HepG2 (cell line): Measurements from ENCODE around the gene CIAO3. TPM values are rescaled to one million over a fixed set of nuclear protein-coding genes. Genes with fewer than 3 reads are reported as not detected.
A peak's percentile ranks its signal among the peaks of the same experiment; 100 is the strongest.

ENCODE experiments used
- ATM ChIP-seq: fragments of 450-650 bp; IDR thresholded peaks from 2 replicates; pipeline ENCODE4 v1.7.1; 2017; ENCODE audit warnings: mild to moderate bottlenecking, borderline replicate concordance
- ESRRA ChIP-seq: sonication (generic); formaldehyde crosslinking; IDR thresholded peaks from 2 replicates; pipeline ENCODE4 v1.5.1; 2020; ENCODE audit warnings: mild to moderate bottlenecking, low read depth, missing genetic modification reagents
- GATAD1 ChIP-seq: IDR thresholded peaks from 2 replicates; pipeline ENCODE4 v1.6.1; 2016; ENCODE audit warnings: missing genetic modification reagents, missing compliant biosample characterization
- JARID2 ChIP-seq: sonication (generic); formaldehyde crosslinking; IDR thresholded peaks from 2 replicates; pipeline ENCODE4 v1.8.1; 2023; ENCODE audit warnings: missing genetic modification reagents, inconsistent platforms; ENCODE audit not compliant: insufficient replicate concordance
- NAIF1 ChIP-seq: sonication (generic); formaldehyde crosslinking; IDR thresholded peaks from 2 replicates; pipeline ENCODE4 v1.5.0; 2020; ENCODE audit warnings: mild to moderate bottlenecking, missing genetic modification reagents, borderline replicate concordance
- NFE2L1 ChIP-seq: sonication (generic); formaldehyde crosslinking; IDR thresholded peaks from 2 replicates; pipeline ENCODE4 v1.4.0; 2020; ENCODE audit warnings: missing genetic modification reagents, mild to moderate bottlenecking, borderline replicate concordance
- PPARG ChIP-seq: conservative IDR thresholded peaks from 2 replicates; pipeline ENCODE4 v1.6.1; 2016; ENCODE audit warnings: missing biosample characterization, missing genetic modification reagents
- PTBP1 ChIP-seq: fragments of 200-400 bp; formaldehyde crosslinking; IDR thresholded peaks from 2 replicates; pipeline ENCODE4 v1.6.1; 2018; ENCODE audit warnings: low read length, low read depth; ENCODE audit not compliant: poor library complexity, severe bottlenecking
- SATB2 ChIP-seq: sonication (generic); formaldehyde crosslinking; IDR thresholded peaks from 2 replicates; pipeline ENCODE4 v1.5.0; 2020; ENCODE audit warnings: missing genetic modification reagents
- SIN3A ChIP-seq: IDR thresholded peaks from 2 replicates; pipeline ENCODE4 v1.6.1; 2011; ENCODE audit warnings: low read depth, mild to moderate bottlenecking, control low read depth, low read length, borderline replicate concordance
- SMAD1 ChIP-seq: sonication (generic); formaldehyde crosslinking; IDR thresholded peaks from 2 replicates; pipeline ENCODE4 v1.4.0; 2020; ENCODE audit warnings: missing genetic modification reagents, low read depth, mild to moderate bottlenecking, borderline replicate concordance
- ZNF781 ChIP-seq: sonication (generic); formaldehyde crosslinking; IDR thresholded peaks from 2 replicates; pipeline ENCODE4 v1.5.1; 2020; ENCODE audit warnings: borderline replicate concordance, mild to moderate bottlenecking, missing genetic modification reagents; ENCODE audit errors: not compliant biosample characterization
- ZSCAN31 ChIP-seq: sonication (generic); formaldehyde crosslinking; IDR thresholded peaks from 2 replicates; pipeline ENCODE4 v1.5.0; 2020; ENCODE audit warnings: low read depth, mild to moderate bottlenecking, missing genetic modification reagents
- polyA plus RNA-seq, 8 experiments: library from polyadenylated mRNA; depleted of rRNA in 3 of 8; stranded (reverse) in 7 of 8; unstranded in 1 of 8; fragments of >200 nt; fragmentation: Illumina TruSeq in 4 of 8; extraction: Trizol in 4 of 8; gene quantifications; 2 replicates each; pipeline versions ENCODE4 v1.2.1 to v1.2.3, GENCODE V29; 2011 to 2016; ENCODE audit warnings: low read depth in 4 of 8, missing spikeins in 1 of 8, mixed read lengths in 1 of 8; ENCODE audit not compliant: insufficient read depth in 1 of 8
- total RNA-seq, 5 experiments: library from RNA; depleted of rRNA; stranded (reverse); fragments of >200 nt; fragmentation: Illumina TruSeq; extraction: Trizol; gene quantifications; 2 replicates each; pipeline ENCODE4 v1.2.3, GENCODE V29; 2016; ENCODE audit warnings: low read depth in 1 of 5
- TF ChIP-seq, protein P1 (sequence below): IDR thresholded peaks from 2 replicates; pipeline ENCODE4 v1.6.1; 2016; ENCODE audit warnings: low read depth
- TF ChIP-seq, protein P2 (sequence below), 2 experiments: IDR thresholded peaks; 2 replicates each; pipeline ENCODE4 v1.6.1; 2011 to 2012; ENCODE audit warnings: low read length in 2 of 2, borderline replicate concordance in 1 of 2, low read depth in 1 of 2, mild to moderate bottlenecking in 1 of 2, moderate library complexity in 1 of 2
- TF ChIP-seq, protein P3 (sequence below): sonication (generic); formaldehyde crosslinking; IDR thresholded peaks from 2 replicates; pipeline ENCODE4 v1.4.0; 2020; ENCODE audit warnings: mild to moderate bottlenecking, missing genetic modification reagents
- TF ChIP-seq, protein P4 (sequence below): sonication (generic); formaldehyde crosslinking; IDR thresholded peaks from 2 replicates; pipeline ENCODE4 v1.5.1; 2020; ENCODE audit warnings: mild to moderate bottlenecking, missing genetic modification reagents, borderline replicate concordance

Gene CIAO3
- total and polyA plus RNA-seq, 2 of the 13 experiments (the other 11 are each of a cell fraction or from before 2014, with no cell fraction given) = 21.7 to 25.0 TPM

DNA sequence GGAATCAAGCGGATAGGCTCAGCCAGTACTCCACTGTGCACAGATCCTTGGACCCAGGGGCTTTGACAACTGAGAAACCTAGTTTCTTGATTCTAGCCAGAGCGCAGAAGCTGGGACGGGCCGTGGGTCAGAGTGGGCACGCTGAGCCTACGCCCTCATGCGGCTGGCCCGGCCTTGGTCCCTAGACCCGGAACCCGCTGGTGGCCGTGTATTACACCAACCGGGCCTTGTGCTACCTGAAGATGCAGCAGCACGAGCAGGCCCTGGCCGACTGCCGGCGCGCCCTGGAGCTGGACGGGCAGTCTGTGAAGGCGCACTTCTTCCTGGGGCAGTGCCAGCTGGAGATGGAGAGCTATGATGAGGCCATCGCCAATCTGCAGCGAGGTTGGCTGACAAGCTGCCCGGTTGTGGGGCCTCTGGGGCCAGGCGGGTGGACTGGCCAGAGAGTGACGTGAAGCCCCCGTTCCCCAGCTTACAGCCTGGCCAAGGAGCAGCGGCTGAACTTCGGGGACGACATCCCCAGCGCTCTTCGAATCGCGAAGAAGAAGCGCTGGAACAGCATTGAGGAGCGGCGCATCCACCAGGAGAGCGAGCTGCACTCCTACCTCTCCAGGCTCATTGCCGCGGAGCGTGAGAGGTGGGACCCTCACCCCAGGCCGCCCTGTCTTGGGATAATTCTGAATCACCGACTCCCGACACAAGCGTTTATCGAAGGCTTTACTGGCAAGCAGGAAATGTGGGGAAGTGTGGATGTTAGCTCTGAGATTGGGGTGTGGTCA lies 59.6 kb downstream of the CIAO3 start (continued):
- TF ChIP-seq ZSCAN31 (no peak), GATAD1 (CRISPR knock-in tag) (peak; percentile 45; the same call in 1 of the 2 replicates), SMAD1 (peak; percentile 55; the same call in 1 of the 2 replicates), NAIF1 (no peak), JARID2 (CRISPR knock-in tag) (no peak), ATM (no peak), PTBP1 (peak; percentile 28), SIN3A (peak; percentile 35; the same call in 1 of the 2 replicates), NFE2L1 (peak; percentile 80), PPARG (CRISPR knock-in tag) (no peak), ZNF781 (no peak), ESRRA (no peak), SATB2 (CRISPR knock-in tag) (no peak)
- TF ChIP-seq, protein P1, sequence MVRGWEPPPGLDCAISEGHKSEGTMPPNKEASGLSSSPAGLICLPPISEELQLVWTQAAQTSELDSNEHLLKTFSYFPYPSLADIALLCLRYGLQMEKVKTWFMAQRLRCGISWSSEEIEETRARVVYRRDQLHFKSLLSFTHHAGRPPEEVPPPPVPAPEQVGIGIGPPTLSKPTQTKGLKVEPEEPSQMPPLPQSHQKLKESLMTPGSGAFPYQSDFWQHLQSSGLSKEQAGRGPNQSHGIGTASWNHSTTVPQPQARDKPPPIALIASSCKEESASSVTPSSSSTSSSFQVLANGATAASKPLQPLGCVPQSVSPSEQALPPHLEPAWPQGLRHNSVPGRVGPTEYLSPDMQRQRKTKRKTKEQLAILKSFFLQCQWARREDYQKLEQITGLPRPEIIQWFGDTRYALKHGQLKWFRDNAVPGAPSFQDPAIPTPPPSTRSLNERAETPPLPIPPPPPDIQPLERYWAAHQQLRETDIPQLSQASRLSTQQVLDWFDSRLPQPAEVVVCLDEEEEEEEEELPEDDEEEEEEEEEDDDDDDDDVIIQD (CRISPR knock-in tag) = no peak
- TF ChIP-seq, protein P2, sequence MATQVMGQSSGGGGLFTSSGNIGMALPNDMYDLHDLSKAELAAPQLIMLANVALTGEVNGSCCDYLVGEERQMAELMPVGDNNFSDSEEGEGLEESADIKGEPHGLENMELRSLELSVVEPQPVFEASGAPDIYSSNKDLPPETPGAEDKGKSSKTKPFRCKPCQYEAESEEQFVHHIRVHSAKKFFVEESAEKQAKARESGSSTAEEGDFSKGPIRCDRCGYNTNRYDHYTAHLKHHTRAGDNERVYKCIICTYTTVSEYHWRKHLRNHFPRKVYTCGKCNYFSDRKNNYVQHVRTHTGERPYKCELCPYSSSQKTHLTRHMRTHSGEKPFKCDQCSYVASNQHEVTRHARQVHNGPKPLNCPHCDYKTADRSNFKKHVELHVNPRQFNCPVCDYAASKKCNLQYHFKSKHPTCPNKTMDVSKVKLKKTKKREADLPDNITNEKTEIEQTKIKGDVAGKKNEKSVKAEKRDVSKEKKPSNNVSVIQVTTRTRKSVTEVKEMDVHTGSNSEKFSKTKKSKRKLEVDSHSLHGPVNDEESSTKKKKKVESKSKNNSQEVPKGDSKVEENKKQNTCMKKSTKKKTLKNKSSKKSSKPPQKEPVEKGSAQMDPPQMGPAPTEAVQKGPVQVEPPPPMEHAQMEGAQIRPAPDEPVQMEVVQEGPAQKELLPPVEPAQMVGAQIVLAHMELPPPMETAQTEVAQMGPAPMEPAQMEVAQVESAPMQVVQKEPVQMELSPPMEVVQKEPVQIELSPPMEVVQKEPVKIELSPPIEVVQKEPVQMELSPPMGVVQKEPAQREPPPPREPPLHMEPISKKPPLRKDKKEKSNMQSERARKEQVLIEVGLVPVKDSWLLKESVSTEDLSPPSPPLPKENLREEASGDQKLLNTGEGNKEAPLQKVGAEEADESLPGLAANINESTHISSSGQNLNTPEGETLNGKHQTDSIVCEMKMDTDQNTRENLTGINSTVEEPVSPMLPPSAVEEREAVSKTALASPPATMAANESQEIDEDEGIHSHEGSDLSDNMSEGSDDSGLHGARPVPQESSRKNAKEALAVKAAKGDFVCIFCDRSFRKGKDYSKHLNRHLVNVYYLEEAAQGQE (IDR thresholded peaks at IDR 0.05; ENCODE audit: borderline replicate concordance in 1 of 2, low read depth in 1 of 2, low read length in 2 of 2) = no peak
- TF ChIP-seq, protein P3, sequence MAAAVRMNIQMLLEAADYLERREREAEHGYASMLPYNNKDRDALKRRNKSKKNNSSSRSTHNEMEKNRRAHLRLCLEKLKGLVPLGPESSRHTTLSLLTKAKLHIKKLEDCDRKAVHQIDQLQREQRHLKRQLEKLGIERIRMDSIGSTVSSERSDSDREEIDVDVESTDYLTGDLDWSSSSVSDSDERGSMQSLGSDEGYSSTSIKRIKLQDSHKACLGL = 0 out of 2 replicates have a peak, but pooled peaks have one; percentile 60
- TF ChIP-seq, protein P4, sequence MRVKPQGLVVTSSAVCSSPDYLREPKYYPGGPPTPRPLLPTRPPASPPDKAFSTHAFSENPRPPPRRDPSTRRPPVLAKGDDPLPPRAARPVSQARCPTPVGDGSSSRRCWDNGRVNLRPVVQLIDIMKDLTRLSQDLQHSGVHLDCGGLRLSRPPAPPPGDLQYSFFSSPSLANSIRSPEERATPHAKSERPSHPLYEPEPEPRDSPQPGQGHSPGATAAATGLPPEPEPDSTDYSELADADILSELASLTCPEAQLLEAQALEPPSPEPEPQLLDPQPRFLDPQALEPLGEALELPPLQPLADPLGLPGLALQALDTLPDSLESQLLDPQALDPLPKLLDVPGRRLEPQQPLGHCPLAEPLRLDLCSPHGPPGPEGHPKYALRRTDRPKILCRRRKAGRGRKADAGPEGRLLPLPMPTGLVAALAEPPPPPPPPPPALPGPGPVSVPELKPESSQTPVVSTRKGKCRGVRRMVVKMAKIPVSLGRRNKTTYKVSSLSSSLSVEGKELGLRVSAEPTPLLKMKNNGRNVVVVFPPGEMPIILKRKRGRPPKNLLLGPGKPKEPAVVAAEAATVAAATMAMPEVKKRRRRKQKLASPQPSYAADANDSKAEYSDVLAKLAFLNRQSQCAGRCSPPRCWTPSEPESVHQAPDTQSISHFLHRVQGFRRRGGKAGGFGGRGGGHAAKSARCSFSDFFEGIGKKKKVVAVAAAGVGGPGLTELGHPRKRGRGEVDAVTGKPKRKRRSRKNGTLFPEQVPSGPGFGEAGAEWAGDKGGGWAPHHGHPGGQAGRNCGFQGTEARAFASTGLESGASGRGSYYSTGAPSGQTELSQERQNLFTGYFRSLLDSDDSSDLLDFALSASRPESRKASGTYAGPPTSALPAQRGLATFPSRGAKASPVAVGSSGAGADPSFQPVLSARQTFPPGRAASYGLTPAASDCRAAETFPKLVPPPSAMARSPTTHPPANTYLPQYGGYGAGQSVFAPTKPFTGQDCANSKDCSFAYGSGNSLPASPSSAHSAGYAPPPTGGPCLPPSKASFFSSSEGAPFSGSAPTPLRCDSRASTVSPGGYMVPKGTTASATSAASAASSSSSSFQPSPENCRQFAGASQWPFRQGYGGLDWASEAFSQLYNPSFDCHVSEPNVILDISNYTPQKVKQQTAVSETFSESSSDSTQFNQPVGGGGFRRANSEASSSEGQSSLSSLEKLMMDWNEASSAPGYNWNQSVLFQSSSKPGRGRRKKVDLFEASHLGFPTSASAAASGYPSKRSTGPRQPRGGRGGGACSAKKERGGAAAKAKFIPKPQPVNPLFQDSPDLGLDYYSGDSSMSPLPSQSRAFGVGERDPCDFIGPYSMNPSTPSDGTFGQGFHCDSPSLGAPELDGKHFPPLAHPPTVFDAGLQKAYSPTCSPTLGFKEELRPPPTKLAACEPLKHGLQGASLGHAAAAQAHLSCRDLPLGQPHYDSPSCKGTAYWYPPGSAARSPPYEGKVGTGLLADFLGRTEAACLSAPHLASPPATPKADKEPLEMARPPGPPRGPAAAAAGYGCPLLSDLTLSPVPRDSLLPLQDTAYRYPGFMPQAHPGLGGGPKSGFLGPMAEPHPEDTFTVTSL (CRISPR knock-in tag) = 0 out of 2 replicates have a peak, but pooled peaks have one; percentile 15
